ENCODE data around the gene ZNF329.

Gene ZNF329

DNA sequence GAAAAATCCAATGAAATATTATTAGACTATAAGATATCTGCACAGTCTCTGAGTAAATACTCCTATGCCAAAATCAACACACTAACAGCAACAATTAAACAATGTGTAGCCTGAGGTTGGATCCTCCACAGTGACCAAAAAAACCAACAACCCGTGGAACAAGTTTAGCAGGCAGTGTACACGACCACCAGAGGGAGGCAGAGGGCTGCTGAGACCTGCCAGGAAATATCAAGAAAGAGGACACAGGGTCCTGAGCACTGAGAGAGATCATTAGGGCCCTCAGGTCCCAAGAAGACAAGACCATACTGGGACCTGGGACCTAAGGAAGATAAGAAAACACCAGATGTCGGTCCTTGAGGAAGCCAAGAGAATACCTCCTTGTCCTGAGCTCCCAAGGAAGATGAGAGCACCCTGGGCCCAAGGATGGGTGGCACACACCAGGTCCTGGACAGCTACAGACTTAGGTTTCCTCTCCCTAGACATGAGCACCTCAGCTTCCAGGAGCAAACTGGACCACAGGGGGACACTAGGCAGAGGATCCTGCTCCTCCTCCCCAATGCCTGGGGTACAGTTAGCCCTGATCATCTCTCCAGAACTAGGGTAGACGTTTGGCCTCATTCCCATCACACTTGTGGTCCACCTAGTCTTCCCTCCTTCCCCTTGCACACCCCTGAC is 31.4 kb upstream of the ZNF329 start:
- peak; percentile 39 for DNase-seq
- TF ChIP-seq, protein P1, sequence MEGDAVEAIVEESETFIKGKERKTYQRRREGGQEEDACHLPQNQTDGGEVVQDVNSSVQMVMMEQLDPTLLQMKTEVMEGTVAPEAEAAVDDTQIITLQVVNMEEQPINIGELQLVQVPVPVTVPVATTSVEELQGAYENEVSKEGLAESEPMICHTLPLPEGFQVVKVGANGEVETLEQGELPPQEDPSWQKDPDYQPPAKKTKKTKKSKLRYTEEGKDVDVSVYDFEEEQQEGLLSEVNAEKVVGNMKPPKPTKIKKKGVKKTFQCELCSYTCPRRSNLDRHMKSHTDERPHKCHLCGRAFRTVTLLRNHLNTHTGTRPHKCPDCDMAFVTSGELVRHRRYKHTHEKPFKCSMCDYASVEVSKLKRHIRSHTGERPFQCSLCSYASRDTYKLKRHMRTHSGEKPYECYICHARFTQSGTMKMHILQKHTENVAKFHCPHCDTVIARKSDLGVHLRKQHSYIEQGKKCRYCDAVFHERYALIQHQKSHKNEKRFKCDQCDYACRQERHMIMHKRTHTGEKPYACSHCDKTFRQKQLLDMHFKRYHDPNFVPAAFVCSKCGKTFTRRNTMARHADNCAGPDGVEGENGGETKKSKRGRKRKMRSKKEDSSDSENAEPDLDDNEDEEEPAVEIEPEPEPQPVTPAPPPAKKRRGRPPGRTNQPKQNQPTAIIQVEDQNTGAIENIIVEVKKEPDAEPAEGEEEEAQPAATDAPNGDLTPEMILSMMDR (IDR thresholded peaks at IDR 0.05; ENCODE audit: low read depth, low read length, missing control alignments), result peak; percentile 73
- Histone ChIP-seq H3K27ac (no peak overlapping the region), H3K27me3 (replicated peaks) (no peaks in the 10 kb centered on the region), H3K4me3 (ENCODE audit: low read depth, low read length) (peak overlapping the region; percentile 51), H3K36me3 (replicated peaks) (peaks cover 18% of the 10 kb centered on the region)
- in situ Hi-C loops (cut with HindIII; ENCODE audit: low pct_ligation_motif_present, low sequenced_read_pairs), result no loop called here

DNA sequence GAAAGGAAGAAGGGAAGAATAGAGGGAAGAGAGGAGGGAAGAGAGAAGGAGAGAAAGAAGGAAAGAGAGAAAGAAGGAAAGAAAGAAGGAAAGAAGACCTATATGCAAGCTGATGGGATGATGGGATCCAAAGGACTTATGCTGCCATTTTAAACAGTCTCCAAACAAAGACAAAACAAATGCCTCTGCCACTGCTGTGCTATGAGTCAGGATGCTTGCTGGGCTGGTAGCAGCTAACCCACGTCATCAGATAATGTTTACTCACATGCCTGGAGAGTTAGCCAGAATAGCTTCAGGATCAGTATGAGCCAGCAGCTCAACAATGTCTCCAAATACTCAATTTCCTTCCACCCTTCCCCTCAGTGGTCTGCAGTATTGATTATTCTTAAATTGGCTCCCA is 20.3 kb upstream of the ZNF329 start:
- in situ Hi-C loops (cut with HindIII; ENCODE audit: low pct_ligation_motif_present, low sequenced_read_pairs), result no loop called here
- Histone ChIP-seq H3K27ac (no peak overlapping the region), H3K27me3 (replicated peaks) (no peaks in the 10 kb centered on the region), H3K36me3 (replicated peaks) (no peaks in the 10 kb centered on the region), H3K4me3 (ENCODE audit: low read depth, low read length) (no peak overlapping the region)
- TF ChIP-seq, protein P1 (IDR thresholded peaks at IDR 0.05; ENCODE audit: low read depth, low read length, missing control alignments), result no peak
- peak; percentile 62 for DNase-seq

DNA sequence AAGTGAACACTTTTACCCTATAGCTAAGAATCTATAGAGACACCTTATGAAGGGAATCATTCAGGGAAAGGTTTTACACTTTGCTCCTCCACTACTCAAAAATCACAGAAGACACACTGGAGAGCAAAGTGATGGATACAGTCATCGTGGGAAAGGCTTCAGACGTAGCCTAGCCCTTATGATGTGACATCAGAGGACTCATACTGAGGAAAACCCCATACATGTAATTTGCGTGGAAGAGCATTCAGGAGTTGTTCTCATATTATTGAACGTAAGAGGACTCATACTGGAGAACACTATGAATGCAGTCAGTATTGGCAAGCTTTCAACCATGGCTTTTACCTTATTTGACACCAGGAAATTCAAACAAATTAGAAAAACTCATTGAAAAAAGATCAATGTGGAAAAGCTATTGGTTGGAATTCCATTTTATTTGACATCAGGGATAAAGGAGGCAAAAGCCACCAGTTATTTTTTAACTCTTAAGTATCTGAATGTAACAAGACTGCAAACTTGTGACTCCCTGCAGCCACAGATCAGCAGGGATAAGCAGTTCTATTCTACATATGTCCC is 16.2 kb upstream of the ZNF329 start:
- no peak for DNase-seq
- TF ChIP-seq, protein P1 (IDR thresholded peaks at IDR 0.05; ENCODE audit: low read depth, low read length, missing control alignments), result no peak
- Histone ChIP-seq H3K4me3 (ENCODE audit: low read depth, low read length) (no peak overlapping the region), H3K27ac (no peak overlapping the region), H3K36me3 (replicated peaks) (no peaks in the 10 kb centered on the region), H3K27me3 (replicated peaks) (no peaks in the 10 kb centered on the region)
- in situ Hi-C loops (cut with HindIII; ENCODE audit: low pct_ligation_motif_present, low sequenced_read_pairs), result no loop called here

GRCh38 chr19:58166268-58166667 is 15.7 kb upstream of the ZNF329 start:
- TF ChIP-seq, protein P1 (IDR thresholded peaks at IDR 0.05; ENCODE audit: low read depth, low read length, missing control alignments), result no peak
- no peak for DNase-seq
- no peak overlapping the region for H3K4me3 ChIP-seq (ENCODE audit: low read depth, low read length)
- in situ Hi-C loops (cut with HindIII; ENCODE audit: low pct_ligation_motif_present, low sequenced_read_pairs), result no loop called here
- H3K27me3 ChIP-seq (replicated peaks), result no peaks in the 10 kb centered on the region
- H3K27ac ChIP-seq, result no peak overlapping the region
- H3K36me3 ChIP-seq (replicated peaks), result no peaks in the 10 kb centered on the region

DNA sequence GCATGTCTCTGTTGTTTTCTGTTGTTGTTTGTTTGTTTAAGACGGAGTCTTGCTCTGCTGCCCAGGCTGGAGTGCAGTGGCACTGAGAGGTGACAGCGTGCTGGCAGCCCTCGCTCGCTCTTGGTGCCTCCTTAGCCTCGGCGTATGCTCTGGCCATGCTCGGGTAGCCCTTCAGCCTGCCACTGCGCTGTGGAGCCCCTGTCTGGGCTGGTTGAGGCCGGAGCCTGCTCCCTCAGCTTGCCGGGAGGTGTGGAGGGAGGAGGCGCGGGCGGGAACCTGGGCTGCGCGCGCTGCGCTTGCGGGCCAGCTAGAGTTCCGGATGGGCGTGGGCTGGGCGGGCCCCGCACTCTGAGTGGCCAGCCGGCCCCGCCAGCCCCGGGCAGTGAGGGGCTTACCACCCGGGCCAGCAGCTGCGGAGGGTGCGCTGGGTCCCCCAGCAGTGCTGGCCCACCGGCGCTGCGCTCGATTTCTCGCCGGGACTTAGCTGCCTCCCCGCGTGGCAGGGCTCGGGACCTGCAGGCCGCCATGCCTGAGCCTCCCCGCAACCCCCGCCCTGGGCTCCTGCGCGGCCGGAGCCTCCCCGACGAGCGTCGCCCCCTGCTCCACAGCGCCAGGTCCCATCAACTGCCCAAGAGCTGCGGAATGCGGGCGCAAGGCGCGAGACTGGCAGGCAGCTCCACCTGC is 6.6 kb upstream of the ZNF329 start:
- no peak for DNase-seq
- Histone ChIP-seq H3K27me3 (replicated peaks) (no peaks in the 10 kb centered on the region), H3K27ac (no peak overlapping the region), H3K4me3 (ENCODE audit: low read depth, low read length) (no peak overlapping the region), H3K36me3 (replicated peaks) (no peaks in the 10 kb centered on the region)
- TF ChIP-seq, protein P1 (IDR thresholded peaks at IDR 0.05; ENCODE audit: low read depth, low read length, missing control alignments), result no peak
- in situ Hi-C loops (cut with HindIII; ENCODE audit: low pct_ligation_motif_present, low sequenced_read_pairs), result no loop called here
